ENCODE results near the gene CD53. TPM values are rescaled to one million over a fixed set of nuclear protein-coding genes. Genes with fewer than 3 reads are reported as not detected.
"Not testable (repeated sequence)": the region's sequence is repeated elsewhere in the genome, so short reads cannot be mapped to it uniquely, and the experiment has no call there.

CD53 gene
- total RNA-seq, 1 experiment from 2014 or later: not detected

GRCh38 chr1:110857964-110858948, 14.7 kb upstream of the CD53 start:
- no TSS peak for BruUV-seq (replicated peaks)
- H3K9me3 Mint-ChIP-seq (ENCODE audit: low read depth, unreplicated experiment): peaks cover 2% of the 10 kb centered on the region
- no peaks in the 10 kb centered on the region for H3K4me1 Mint-ChIP-seq (ENCODE audit: low read depth, unreplicated experiment)
- H3K4me3 Mint-ChIP-seq (ENCODE audit: low read depth, unreplicated experiment): no peak overlapping the region
- H3K27me3 Mint-ChIP-seq (ENCODE audit: unreplicated experiment): peaks cover 37% of the 10 kb centered on the region
- no peak for DNase-seq
- H3K27ac Mint-ChIP-seq (ENCODE audit: unreplicated experiment): no peak overlapping the region
- intact Hi-C loops (cut with micrococcal nuclease; ENCODE audit: unreplicated experiment): no loop called here
- CTCF ChIA-PET: no interaction called here
- H3K36me3 Mint-ChIP-seq (ENCODE audit: insufficient read depth, unreplicated experiment): no peaks in the 10 kb centered on the region
- TF ChIP-seq, protein P1, sequence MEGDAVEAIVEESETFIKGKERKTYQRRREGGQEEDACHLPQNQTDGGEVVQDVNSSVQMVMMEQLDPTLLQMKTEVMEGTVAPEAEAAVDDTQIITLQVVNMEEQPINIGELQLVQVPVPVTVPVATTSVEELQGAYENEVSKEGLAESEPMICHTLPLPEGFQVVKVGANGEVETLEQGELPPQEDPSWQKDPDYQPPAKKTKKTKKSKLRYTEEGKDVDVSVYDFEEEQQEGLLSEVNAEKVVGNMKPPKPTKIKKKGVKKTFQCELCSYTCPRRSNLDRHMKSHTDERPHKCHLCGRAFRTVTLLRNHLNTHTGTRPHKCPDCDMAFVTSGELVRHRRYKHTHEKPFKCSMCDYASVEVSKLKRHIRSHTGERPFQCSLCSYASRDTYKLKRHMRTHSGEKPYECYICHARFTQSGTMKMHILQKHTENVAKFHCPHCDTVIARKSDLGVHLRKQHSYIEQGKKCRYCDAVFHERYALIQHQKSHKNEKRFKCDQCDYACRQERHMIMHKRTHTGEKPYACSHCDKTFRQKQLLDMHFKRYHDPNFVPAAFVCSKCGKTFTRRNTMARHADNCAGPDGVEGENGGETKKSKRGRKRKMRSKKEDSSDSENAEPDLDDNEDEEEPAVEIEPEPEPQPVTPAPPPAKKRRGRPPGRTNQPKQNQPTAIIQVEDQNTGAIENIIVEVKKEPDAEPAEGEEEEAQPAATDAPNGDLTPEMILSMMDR (IDR thresholded peaks at IDR 0.05; ENCODE audit: unreplicated experiment): no peak

DNA sequence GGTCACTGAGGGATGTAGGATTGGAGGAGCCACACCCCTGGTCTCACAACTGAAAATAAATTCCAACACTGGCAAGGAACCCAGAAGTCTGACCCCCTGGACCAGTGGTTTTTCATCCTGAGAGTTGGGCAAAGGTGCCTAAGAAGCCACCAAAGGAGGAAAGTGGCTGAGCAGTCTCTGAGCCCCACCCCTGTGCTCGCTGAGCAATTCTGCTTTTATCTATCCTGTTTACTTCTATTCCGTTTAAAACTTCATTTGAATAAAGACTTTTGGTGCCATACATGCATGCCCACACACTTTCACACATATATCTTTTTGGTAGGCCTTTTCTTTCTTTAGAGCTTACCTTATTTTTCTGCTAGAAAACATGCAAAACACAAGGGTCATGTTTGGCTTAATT, 13.9 kb upstream of the CD53 start:
- no peak overlapping the region for H3K4me3 Mint-ChIP-seq (ENCODE audit: low read depth, unreplicated experiment)
- no peaks in the 10 kb centered on the region for H3K4me1 Mint-ChIP-seq (ENCODE audit: low read depth, unreplicated experiment)
- CTCF ChIA-PET: no interaction called here
- no peak for DNase-seq
- no TSS peak for BruUV-seq (replicated peaks)
- peaks cover 29% of the 10 kb centered on the region for H3K27me3 Mint-ChIP-seq (ENCODE audit: unreplicated experiment)
- H3K36me3 Mint-ChIP-seq (ENCODE audit: insufficient read depth, unreplicated experiment): no peaks in the 10 kb centered on the region
- H3K27ac Mint-ChIP-seq (ENCODE audit: unreplicated experiment): no peak overlapping the region
- TF ChIP-seq, protein P1 (IDR thresholded peaks at IDR 0.05; ENCODE audit: unreplicated experiment): no peak
- peaks cover 2% of the 10 kb centered on the region for H3K9me3 Mint-ChIP-seq (ENCODE audit: low read depth, unreplicated experiment)
- intact Hi-C loops (cut with micrococcal nuclease; ENCODE audit: unreplicated experiment): no loop called here

- no peaks in the 10 kb centered on the region for H3K4me1 Mint-ChIP-seq (ENCODE audit: low read depth, unreplicated experiment)
- no peak for DNase-seq
- CTCF ChIA-PET: no interaction called here
- no peak overlapping the region for H3K4me3 Mint-ChIP-seq (ENCODE audit: low read depth, unreplicated experiment)
- peaks cover 27% of the 10 kb centered on the region for H3K27me3 Mint-ChIP-seq (ENCODE audit: unreplicated experiment)
- TF ChIP-seq, protein P1 (IDR thresholded peaks at IDR 0.05; ENCODE audit: unreplicated experiment): no peak
- H3K9me3 Mint-ChIP-seq (ENCODE audit: low read depth, unreplicated experiment): peaks cover 8% of the 10 kb centered on the region
- no TSS peak for BruUV-seq (replicated peaks)
- H3K27ac Mint-ChIP-seq (ENCODE audit: unreplicated experiment): no peak overlapping the region
- no peaks in the 10 kb centered on the region for H3K36me3 Mint-ChIP-seq (ENCODE audit: insufficient read depth, unreplicated experiment)
- intact Hi-C loops (cut with micrococcal nuclease; ENCODE audit: unreplicated experiment): no loop called here
Measured at GRCh38 chr1:110860174-110860573, 12.8 kb upstream of the CD53 start.

GRCh38 chr1:110860620-110861019, 12.3 kb upstream of the CD53 start:
- H3K27ac Mint-ChIP-seq (ENCODE audit: unreplicated experiment); intact Hi-C loops (cut with micrococcal nuclease; ENCODE audit: unreplicated experiment); H3K36me3 Mint-ChIP-seq (ENCODE audit: insufficient read depth, unreplicated experiment); DNase-seq; H3K4me3 Mint-ChIP-seq (ENCODE audit: low read depth, unreplicated experiment); H3K9me3 Mint-ChIP-seq (ENCODE audit: low read depth, unreplicated experiment); CTCF ChIA-PET; H3K4me1 Mint-ChIP-seq (ENCODE audit: low read depth, unreplicated experiment); BruUV-seq (replicated peaks): not testable (repeated sequence)
- H3K27me3 Mint-ChIP-seq (ENCODE audit: unreplicated experiment): peaks cover 22% of the 10 kb centered on the region

- intact Hi-C loops (cut with micrococcal nuclease; ENCODE audit: unreplicated experiment); H3K4me3 Mint-ChIP-seq (ENCODE audit: low read depth, unreplicated experiment); DNase-seq; H3K27ac Mint-ChIP-seq (ENCODE audit: unreplicated experiment); H3K9me3 Mint-ChIP-seq (ENCODE audit: low read depth, unreplicated experiment); CTCF ChIA-PET; H3K27me3 Mint-ChIP-seq (ENCODE audit: unreplicated experiment); H3K36me3 Mint-ChIP-seq (ENCODE audit: insufficient read depth, unreplicated experiment); H3K4me1 Mint-ChIP-seq (ENCODE audit: low read depth, unreplicated experiment); BruUV-seq (replicated peaks): not testable (repeated sequence)
Measured at GRCh38 chr1:110861942-110862341, 11.0 kb upstream of the CD53 start.

All from Calu3 (cell line).